GM06990 (cell line): ENCODE data around the gene UNK.

Experiments used
- DNase-seq: peaks from one replicate; pipeline ENCODE4 v3.0.0-alpha.2; 2011; ENCODE audit not compliant: insufficient read length; ENCODE audit errors: extremely low read depth
- H3K27me3 ChIP-seq: replicated peaks from 2 replicates; pipeline ENCODE4 v1.6.0; 2011; ENCODE audit warnings: low read length; ENCODE audit not compliant: control insufficient read depth, insufficient read depth
- H3K36me3 ChIP-seq: 2 replicates; pipeline ENCODE4 v1.5.1; 2011; ENCODE audit warnings: low read length; ENCODE audit not compliant: control insufficient read depth, insufficient read depth
- H3K4me3 ChIP-seq: replicated peaks from 2 replicates; pipeline ENCODE4 v1.5.1; 2011; ENCODE audit warnings: low read depth, mild to moderate bottlenecking, control low read depth, low read length
- CTCF ChIP-seq: IDR thresholded peaks from 2 replicates; pipeline ENCODE4 v1.5.1; 2011; ENCODE audit warnings: low read length, control low read depth, mild to moderate bottlenecking, inconsistent platforms; ENCODE audit not compliant: insufficient read depth, poor library complexity, severe bottlenecking

Gene UNK

GRCh38 chr17:75823257-75824041, 38.8 kb downstream of the UNK start:
- no peak overlapping the region for H3K4me3 ChIP-seq
- TF ChIP-seq CTCF: no peak
- H3K36me3 ChIP-seq: peaks cover 41% of the 10 kb centered on the region
- peak; percentile 10 for DNase-seq
- no peaks in the 10 kb centered on the region for H3K27me3 ChIP-seq

GRCh38 chr17:75824050-75824552, 39.5 kb downstream of the UNK start:
- peaks cover 42% of the 10 kb centered on the region for H3K36me3 ChIP-seq
- no peaks in the 10 kb centered on the region for H3K27me3 ChIP-seq
- H3K4me3 ChIP-seq: no peak overlapping the region
- peak; percentile 6 for DNase-seq
- no peak for TF ChIP-seq CTCF

- Histone ChIP-seq H3K36me3 (peaks cover 39% of the 10 kb centered on the region), H3K27me3 (no peaks in the 10 kb centered on the region), H3K4me3 (no peak overlapping the region)
- no peak for TF ChIP-seq CTCF
- DNase-seq: peak; percentile 6
Observed at GRCh38 chr17:75824666-75825065, 40.1 kb downstream of the UNK start.

- peaks cover 39% of the 10 kb centered on the region for H3K36me3 ChIP-seq
- no peak for DNase-seq
- H3K4me3 ChIP-seq: no peak overlapping the region
- TF ChIP-seq CTCF: no peak
- no peaks in the 10 kb centered on the region for H3K27me3 ChIP-seq
Observed at GRCh38 chr17:75825149-75825552, 40.5 kb downstream of the UNK start.

GRCh38 chr17:75825748-75826370, 41.3 kb downstream of the UNK start:
- Histone ChIP-seq H3K4me3 (no peak overlapping the region), H3K36me3 (peaks cover 34% of the 10 kb centered on the region), H3K27me3 (no peaks in the 10 kb centered on the region)
- TF ChIP-seq CTCF: no peak
- DNase-seq: peak; percentile 3
